Transverse colon (tissue), 3 donors: Measurements from ENCODE around the gene BOK.

ENCODE experiments used
- CTCF ChIP-seq, 5 experiments: fragments of 200-600 bp in 3 of 5; fragments of 450-650 bp in 2 of 5; sonication (generic) in 3 of 5; IDR thresholded peaks; 1 replicate in 2 of 5; 2 replicates in 3 of 5; pipeline ENCODE4 v1.5.1; 2016 to 2017; ENCODE audit warnings: antibody characterized with exemption in 5 of 5, inconsistent platforms in 3 of 5, mild to moderate bottlenecking in 2 of 5, moderate library complexity in 1 of 5
- POLR2A ChIP-seq: fragments of 450-650 bp; IDR thresholded peaks from one replicate; pipeline ENCODE4 v1.6.1; 2016; ENCODE audit warnings: antibody characterized with exemption, mild to moderate bottlenecking, moderate library complexity

- no peak for TF ChIP-seq CTCF (IDR thresholded peaks at IDR 0.05)
- no peak for TF ChIP-seq POLR2A
Measured at GRCh38 chr2:241576293-241576654, 17.7 kb downstream of the BOK start.
